Stomach (tissue), 9 donors: ENCODE data around the gene SH3BP2. TPM values are rescaled to one million over a fixed set of nuclear protein-coding genes. Genes with fewer than 3 reads are reported as not detected.

Source experiments
- DNase-seq, 2 donors: peaks; one replicate each; pipeline versions ENCODE4 v3.0.0 to v3.0.0-alpha.2; 2013 to 2019
- H3K27ac ChIP-seq, 5 donors: fragments of 200-600 bp in 4 of 5; sonication (generic) in 4 of 5; one replicate each; pipeline ENCODE4 v1.5.1; 2013 to 2019; ENCODE audit warnings: mild to moderate bottlenecking in 1 of 5, moderate library complexity in 1 of 5
- H3K27me3 ChIP-seq, 3 donors: fragments of 200-600 bp; sonication (generic); one replicate each; pipeline ENCODE4 v1.5.1; 2017 to 2019; ENCODE audit warnings: mixed run types in 1 of 3
- H3K36me3 ChIP-seq, 4 donors: fragments of 200-600 bp; sonication (generic); 1 replicate in 3 of 4; 2 replicates in 1 of 4; pipeline ENCODE4 v1.5.1; 2016 to 2019
- H3K4me1 ChIP-seq, 4 donors: fragments of 200-600 bp; sonication (generic); one replicate each; pipeline ENCODE4 v1.5.1; 2016 to 2019
- H3K4me3 ChIP-seq, 4 donors: fragments of 200-600 bp; sonication (generic) in 3 of 4; one replicate each; pipeline ENCODE4 v1.5.1; 2016 to 2019; ENCODE audit warnings: mild to moderate bottlenecking in 1 of 4
- H3K9me3 ChIP-seq, 4 donors: fragments of 200-600 bp; sonication (generic); one replicate each; pipeline ENCODE4 v1.5.1; 2016 to 2019
- CTCF ChIP-seq, 7 experiments: fragments of 450-650 bp in 4 of 7; fragments of 200-600 bp in 3 of 7; sonication (generic) in 3 of 7; IDR thresholded peaks; one replicate each; pipeline ENCODE4 v1.5.1; 2016 to 2019; ENCODE audit warnings: antibody characterized with exemption in 7 of 7, control low read depth in 2 of 7, mild to moderate bottlenecking in 1 of 7
- EP300 ChIP-seq: sonication (generic); formaldehyde crosslinking; IDR thresholded peaks from one replicate; pipeline ENCODE4 v1.6.1; 2017; ENCODE audit warnings: antibody characterized with exemption
- POLR2A ChIP-seq, 4 donors: fragments of 450-650 bp; IDR thresholded peaks; one replicate each; pipeline ENCODE4 v1.6.1; 2016; ENCODE audit warnings: antibody characterized with exemption in 4 of 4, control low read depth in 2 of 4, mild to moderate bottlenecking in 1 of 4, moderate library complexity in 1 of 4
- POLR2AphosphoS5 ChIP-seq, 3 donors: sonication (generic); formaldehyde crosslinking; IDR thresholded peaks; one replicate each; pipeline ENCODE4 v1.6.1; 2016; ENCODE audit warnings: antibody characterized with exemption in 3 of 3
- WGBS, 5 donors: extraction: QIAGEN DNeasy Blood & Tissue Kit in 3 of 5; methylation state at CpG; one replicate each; pipeline versions ENCODE4 v1.1.5 to v1.1.7; 2013 to 2018; 5-methylcytosine and 5-hydroxymethylcytosine counted together
- intact Hi-C: fragments of 100-400 bp; cut with DNase I; formaldehyde crosslinking; loops from one replicate; pipeline ENCODE4 v1.15.1; 2023; ENCODE audit warnings: low total_unique reads
- polyA plus RNA-seq, 3 donors: library from polyadenylated mRNA; stranded (reverse); fragments of 200-250 nt; gene quantifications; one replicate each; pipeline ENCODE4 v1.2.3, GENCODE V29; 2013
- total RNA-seq, 5 donors: library from RNA; depleted of rRNA; stranded (reverse); fragments of >200 nt; gene quantifications; one replicate each; pipeline versions ENCODE4 v1.1.0 to v1.2.3, GENCODE V29; 2014 to 2016
- donor health status: healthy with polysubstance abuse.
- donor health status: Bipolar disorder and iron deficiency.
- donor health status: healthy.

Gene SH3BP2
- total and polyA plus RNA-seq, 8 donors: 9.0 to 151 (median 32.7) TPM

- peaks cover 19 to 58% (median 45%) of the 10 kb centered on the region in 4 donors for H3K4me1 ChIP-seq
- no peaks in the 10 kb centered on the region for H3K27me3 ChIP-seq
- H3K36me3 ChIP-seq: no peaks in the 10 kb centered on the region
- H3K4me3 ChIP-seq: no peak overlapping the region
- H3K27ac ChIP-seq: peak overlapping the region in 4 of 5 donors; percentile 34 to 78 (median 53)
- intact Hi-C loops: no loop called here
- peak; percentile 35 to 52 for DNase-seq
- H3K9me3 ChIP-seq: no peaks in the 10 kb centered on the region
- TF ChIP-seq POLR2AphosphoS5 (IDR thresholded peaks at IDR 0.05) (no peak), EP300 (no peak), CTCF (IDR thresholded peaks at IDR 0.05) (no peak), POLR2A (IDR thresholded peaks at IDR 0.05) (no peak)
- 65 to 79% (median 69%) methylated on average over 15 to 18 of the region's 18 CpGs for WGBS, 5 donors
Measured at GRCh38 chr4:2787230-2788100, 5.4 kb upstream of the SH3BP2 start.

- Histone ChIP-seq H3K4me1 (peaks cover 25 to 61% (median 49%) of the 10 kb centered on the region in 4 donors), H3K36me3 (no peaks in the 10 kb centered on the region), H3K27me3 (no peaks in the 10 kb centered on the region), H3K4me3 (no peak overlapping the region), H3K27ac (peak overlapping the region in 4 of 5 donors; percentile 34 to 78 (median 53)), H3K9me3 (no peaks in the 10 kb centered on the region)
- TF ChIP-seq CTCF (IDR thresholded peaks at IDR 0.05) (no peak), EP300 (no peak), POLR2AphosphoS5 (IDR thresholded peaks at IDR 0.05) (no peak), POLR2A (IDR thresholded peaks at IDR 0.05) (no peak)
- intact Hi-C loops: no loop called here
- no peak for DNase-seq
- 88 to 93% (median 92%) methylated on average over 5 to 7 of the region's 7 CpGs for WGBS, 5 donors
Measured at GRCh38 chr4:2788101-2788500, 4.8 kb upstream of the SH3BP2 start.

DNA sequence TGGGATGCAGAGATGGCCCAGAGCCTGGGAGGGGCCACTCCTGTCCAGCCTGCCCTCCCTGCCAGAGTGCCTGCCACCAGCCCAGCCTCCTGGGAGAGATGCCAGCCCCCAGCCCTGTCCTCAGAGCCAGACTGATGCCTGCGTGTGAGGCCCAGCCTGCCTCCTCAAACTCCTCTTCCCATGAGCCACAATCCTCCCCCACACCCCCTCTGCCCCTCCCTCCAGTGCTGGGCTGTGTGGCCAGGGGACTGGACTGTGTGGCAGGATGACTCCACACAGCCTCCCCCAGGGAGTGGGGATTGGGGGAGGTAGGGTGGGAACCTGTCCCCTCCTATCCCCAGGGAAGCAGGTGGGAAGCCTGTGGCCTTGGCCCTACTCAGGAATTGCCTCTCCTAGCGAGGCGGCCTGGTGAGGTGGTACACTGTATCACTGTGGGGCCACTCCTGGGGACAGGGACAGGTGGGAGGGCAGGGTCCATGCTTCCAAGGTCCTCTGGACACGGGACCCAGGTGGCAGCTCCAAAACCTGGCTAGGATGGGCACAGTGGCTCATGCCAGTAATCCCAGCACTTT is 4.3 kb upstream of the SH3BP2 start:
- no peaks in the 10 kb centered on the region for H3K9me3 ChIP-seq

More for the DNA sequence above, 4.3 kb upstream of the SH3BP2 start:
- Histone ChIP-seq H3K36me3 (no peaks in the 10 kb centered on the region), H3K4me1 (peaks cover 29 to 64% (median 52%) of the 10 kb centered on the region in 4 donors), H3K4me3 (no peak overlapping the region), H3K27me3 (no peaks in the 10 kb centered on the region), H3K27ac (peak overlapping the region in 1 of 5 donors; percentile 46)
- intact Hi-C loops: no loop called here
- DNase-seq: peak; percentile 60 to 63
- TF ChIP-seq EP300 (no peak), POLR2AphosphoS5 (IDR thresholded peaks at IDR 0.05) (no peak), POLR2A (IDR thresholded peaks at IDR 0.05) (no peak), CTCF (IDR thresholded peaks at IDR 0.05) (no peak)
- 0 to 78% (median 69%) methylated on average over 1 to 4 of the region's 4 CpGs for WGBS, 5 donors
